Endodermal cell (in vitro differentiated cells): ENCODE results near the gene TXNIP. TPM values are rescaled to one million over a fixed set of nuclear protein-coding genes. Genes with fewer than 3 reads are reported as not detected.

Experiments used
- DNase-seq: peaks from one replicate; pipeline ENCODE4 v3.0.0-alpha.2; 2017
- H3K27ac ChIP-seq: 2 replicates; pipeline ENCODE4 v1.5.1; 2013; ENCODE audit warnings: mild to moderate bottlenecking, low read depth, low read length, moderate library complexity
- H3K27me3 ChIP-seq: 2 replicates; pipeline ENCODE4 v1.6.1; 2013; ENCODE audit warnings: mild to moderate bottlenecking, low read length, moderate library complexity; ENCODE audit not compliant: insufficient read depth, control insufficient read depth, poor library complexity, severe bottlenecking
- H3K36me3 ChIP-seq: 2 replicates; pipeline ENCODE4 v1.7.0; 2013; ENCODE audit warnings: mild to moderate bottlenecking, low read length, moderate library complexity; ENCODE audit not compliant: control insufficient read depth, insufficient read depth
- H3K4me1 ChIP-seq: one replicate; pipeline ENCODE4 v1.7.0; 2013; ENCODE audit warnings: low read length; ENCODE audit not compliant: control insufficient read depth, insufficient read depth
- H3K4me3 ChIP-seq: 2 replicates; pipeline ENCODE4 v1.5.1; 2013; ENCODE audit warnings: mild to moderate bottlenecking, low read length, moderate library complexity
- H3K9ac ChIP-seq: 2 replicates; pipeline ENCODE4 v1.6.1; 2013; ENCODE audit warnings: mild to moderate bottlenecking, low read length, moderate library complexity; ENCODE audit not compliant: poor library complexity, severe bottlenecking; ENCODE audit errors: extremely low read depth
- H3K9me3 ChIP-seq: 2 replicates; pipeline ENCODE4 v1.6.1; 2013; ENCODE audit warnings: mild to moderate bottlenecking, low read length, moderate library complexity; ENCODE audit not compliant: control insufficient read depth
- H3K27ac Mint-ChIP-seq: 2 replicates; pipeline ENCODE4 v1.8.0; 2020; ENCODE audit warnings: mixed read lengths
- H3K27me3 Mint-ChIP-seq: 2 replicates; pipeline ENCODE4 v1.8.0; 2021; ENCODE audit warnings: mild to moderate bottlenecking, mixed read lengths; ENCODE audit not compliant: insufficient read depth
- H3K36me3 Mint-ChIP-seq: 2 replicates; pipeline ENCODE4 v1.8.0; 2020; ENCODE audit warnings: low read depth, mixed read lengths
- H3K4me1 Mint-ChIP-seq: 2 replicates; pipeline ENCODE4 v1.8.0; 2020; ENCODE audit warnings: mixed read lengths
- H3K4me3 Mint-ChIP-seq: 2 replicates; pipeline ENCODE4 v1.8.0; 2020; ENCODE audit warnings: mild to moderate bottlenecking, moderate library complexity, mixed read lengths
- H3K9me3 Mint-ChIP-seq: 2 replicates; pipeline ENCODE4 v1.8.0; 2020; ENCODE audit warnings: mild to moderate bottlenecking, mixed read lengths
- CTCF ChIP-seq: fragments of 200-600 bp; sonication (generic); conservative IDR thresholded peaks from 2 replicates; pipeline ENCODE4 v1.5.0; 2021; ENCODE audit warnings: antibody characterized with exemption, mild to moderate bottlenecking
- WGBS, 2 experiments: methylation state at CpG; one replicate each; pipeline versions ENCODE4 v1.1.5 to v1.1.7; 2013; ENCODE audit warnings: missing lambda C conversion rate in 2 of 2, mixed read lengths in 1 of 2; ENCODE audit not compliant: insufficient coverage in 1 of 2, insufficient read length in 1 of 2; 5-methylcytosine and 5-hydroxymethylcytosine counted together
- total RNA-seq, 2 donors: library from RNA; stranded (reverse); fragmentation: NEBNext Ultra II Directional in 1 of 2; extraction: Animal tissue kit (Norgen Biotek cat#: 25700) in 1 of 2; gene quantifications; 2 replicates in 1 of 2; 3 replicates in 1 of 2; pipeline ENCODE4 v1.2.1, GENCODE V29; 2021

Gene TXNIP
- total RNA-seq, 2 donors from 2014 or later = 9.9 to 12.2 TPM

- DNase-seq = no peak
- Histone ChIP-seq H3K27me3 (peaks cover 26% of the 10 kb centered on the region), H3K9me3 (no peaks in the 10 kb centered on the region), H3K27ac (no peak overlapping the region), H3K36me3 (peaks cover 11% of the 10 kb centered on the region), H3K9ac (peak overlapping the region; percentile 56), H3K4me3 (peak overlapping the region; percentile 98), H3K4me1 (peaks cover 12% of the 10 kb centered on the region)
- Mint-ChIP-seq H3K27ac (no peak overlapping the region), H3K4me3 (peak overlapping the region; percentile 62), H3K9me3 (no peaks in the 10 kb centered on the region), H3K36me3 (no peaks in the 10 kb centered on the region), H3K4me1 (peaks cover 34% of the 10 kb centered on the region), H3K27me3 (peaks cover 56% of the 10 kb centered on the region)
- WGBS, 2 experiments = 51 to 62% methylated on average over 2 to 3 of the region's 3 CpGs
- peak; percentile 6 for TF ChIP-seq CTCF
Measured at GRCh38 chr1:145956781-145957442, 39.5 kb downstream of the TXNIP start.

GRCh38 chr1:145956361-145956760 lies 40.0 kb downstream of the TXNIP start:
- Histone ChIP-seq H3K36me3 (peaks cover 16% of the 10 kb centered on the region), H3K4me3 (peak overlapping the region; percentile 98), H3K27ac (no peak overlapping the region), H3K4me1 (peaks cover 12% of the 10 kb centered on the region), H3K9ac (peak overlapping the region; percentile 56), H3K27me3 (peaks cover 20% of the 10 kb centered on the region), H3K9me3 (no peaks in the 10 kb centered on the region)
- Mint-ChIP-seq H3K9me3 (no peaks in the 10 kb centered on the region), H3K4me3 (peak overlapping the region; percentile 62), H3K4me1 (peaks cover 30% of the 10 kb centered on the region), H3K27ac (no peak overlapping the region), H3K27me3 (peaks cover 51% of the 10 kb centered on the region), H3K36me3 (no peaks in the 10 kb centered on the region)
- DNase-seq = no peak
- TF ChIP-seq CTCF = no peak

GRCh38 chr1:145955436-145955835 lies 40.9 kb downstream of the TXNIP start:
- Mint-ChIP-seq H3K4me3 (peak overlapping the region; percentile 62), H3K36me3 (no peaks in the 10 kb centered on the region), H3K27ac (no peak overlapping the region), H3K4me1 (peaks cover 28% of the 10 kb centered on the region), H3K27me3 (peaks cover 44% of the 10 kb centered on the region), H3K9me3 (no peaks in the 10 kb centered on the region)
- Histone ChIP-seq H3K36me3 (peaks cover 24% of the 10 kb centered on the region), H3K4me3 (peak overlapping the region; percentile 98), H3K4me1 (peaks cover 12% of the 10 kb centered on the region), H3K27me3 (peaks cover 16% of the 10 kb centered on the region), H3K9me3 (no peaks in the 10 kb centered on the region), H3K9ac (peak overlapping the region; percentile 56), H3K27ac (no peak overlapping the region)
- TF ChIP-seq CTCF = no peak
- 60 to 100% methylated on average over 1 to 2 of the region's 2 CpGs for WGBS, 2 experiments
- DNase-seq = no peak
